ENCODE results near the gene DNAJC5.

GRCh38 chr20:63940071-63940471 is 45.1 kb downstream of the DNAJC5 start:
- no peak for TF ChIP-seq EZH2 (IDR thresholded peaks at IDR 0.05; ENCODE audit: insufficient read depth, poor library complexity, severe bottlenecking)
- TF ChIP-seq EZH2phosphoT487 (IDR thresholded peaks at IDR 0.05; ENCODE audit: insufficient read depth, low read depth), result no peak

Data from GM23248 (cell line).